ENCODE measurements around the gene CDC42EP5.
"Not testable (repeated sequence)": the region's sequence is repeated elsewhere in the genome, so short reads cannot be mapped to it uniquely, and the experiment has no call there.

Gene CDC42EP5

DNA sequence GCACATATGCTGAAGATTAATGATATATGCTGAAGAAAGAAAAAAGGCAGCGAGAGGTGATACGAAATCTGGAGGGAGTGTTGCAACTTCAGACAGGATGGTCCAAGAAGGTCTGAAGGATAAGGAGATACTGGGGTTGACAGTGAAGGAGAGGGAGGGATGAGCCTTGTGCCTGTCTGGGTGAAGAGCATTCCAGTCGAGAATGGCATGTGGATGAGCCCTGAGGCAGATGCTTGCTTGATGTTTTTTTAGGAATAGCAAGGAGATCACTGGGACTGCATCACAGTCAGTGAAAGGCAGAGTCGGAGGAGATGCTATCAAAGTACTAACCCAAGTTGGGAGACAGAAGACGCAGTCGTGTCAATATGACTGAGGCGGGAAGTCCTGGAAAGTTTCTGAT lies 16.2 kb upstream of the CDC42EP5 start:
- DNase-seq, result no peak

DNA sequence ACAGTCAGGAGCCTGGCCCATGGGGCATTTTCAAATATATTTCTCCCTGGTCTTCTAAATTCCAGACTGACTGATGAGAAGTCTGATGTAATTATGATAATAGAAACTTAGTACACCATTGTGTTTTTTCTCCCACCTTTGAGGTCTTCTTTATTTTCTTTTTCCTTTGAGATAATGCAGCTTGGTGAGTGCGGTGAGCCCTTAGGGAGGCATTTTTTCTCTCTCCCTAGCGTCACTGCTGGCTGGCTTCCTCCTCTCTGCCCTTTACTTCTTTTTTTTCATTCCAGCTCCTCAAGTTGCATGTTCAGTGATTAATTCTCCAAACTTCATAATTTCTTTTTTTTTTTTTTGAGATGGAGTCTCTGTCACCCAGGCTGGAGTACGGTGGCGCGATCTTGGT lies 12.8 kb upstream of the CDC42EP5 start:
- DNase-seq, result no peak

DNA sequence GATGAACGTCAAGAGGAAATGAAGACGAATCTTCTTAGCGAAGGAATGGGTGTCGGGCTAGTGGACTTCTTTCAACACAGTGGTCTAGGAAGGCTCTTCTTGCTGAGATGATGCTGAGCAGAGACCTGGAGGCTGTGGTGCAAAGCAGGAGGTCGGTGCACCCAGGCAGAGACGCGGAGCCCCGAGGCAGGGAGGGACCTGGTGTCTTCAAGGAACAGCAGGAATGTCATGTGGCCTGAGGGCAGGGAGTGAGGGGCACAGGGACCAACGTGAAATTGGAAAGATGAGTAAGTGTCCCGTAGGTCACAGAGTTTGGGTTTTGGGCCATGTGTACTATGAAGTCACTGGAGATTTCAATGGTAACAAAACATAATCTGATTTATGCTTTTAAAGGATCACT lies 11.4 kb upstream of the CDC42EP5 start:
- no peak for DNase-seq

DNA sequence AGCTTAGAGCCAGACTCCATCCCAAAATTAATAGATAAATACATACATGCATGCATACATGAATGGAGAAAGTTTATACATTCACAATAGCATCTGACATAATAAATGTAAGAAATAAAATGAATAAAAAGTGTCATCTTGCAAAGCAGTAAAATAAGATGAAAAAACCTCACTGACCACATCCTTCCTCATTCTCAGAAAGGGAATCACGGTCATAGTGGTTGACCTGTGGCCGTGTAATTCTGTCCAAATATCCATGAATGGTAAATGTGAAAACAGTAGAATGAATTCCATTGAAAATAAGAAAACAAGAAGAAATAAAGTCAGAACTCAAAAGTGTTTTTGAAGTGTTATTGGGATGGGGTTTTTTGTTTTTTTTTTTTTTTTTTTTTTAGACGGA lies 9.8 kb upstream of the CDC42EP5 start:
- peak; percentile 35 for DNase-seq

DNA sequence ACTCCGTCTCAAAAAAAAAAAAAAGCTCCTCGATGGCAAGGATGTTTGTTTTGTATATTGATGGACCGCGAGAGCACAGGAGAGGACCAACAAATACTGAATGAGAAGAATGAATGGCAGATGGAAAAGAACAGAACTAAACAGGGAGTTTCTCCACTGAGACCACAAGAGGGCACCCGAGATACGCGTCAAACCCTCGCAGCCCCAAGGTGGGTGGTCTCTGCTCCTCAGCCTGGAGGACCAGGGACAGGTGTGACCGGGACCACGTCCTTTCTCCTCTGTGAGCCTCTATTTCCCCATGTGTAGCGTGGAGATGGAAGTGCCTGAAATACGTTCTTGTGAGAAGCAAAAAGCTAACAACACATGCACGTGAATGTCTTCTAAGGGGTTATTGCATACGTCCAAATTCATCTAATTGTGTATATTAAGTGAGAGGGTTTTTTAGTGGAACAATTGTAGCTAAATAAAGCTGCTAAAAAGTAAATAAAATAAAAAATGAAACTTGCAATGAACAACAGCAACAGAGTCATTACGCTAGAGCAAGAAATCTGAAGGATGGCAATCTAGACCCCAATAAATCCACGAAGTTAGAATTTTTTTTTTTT lies 8.3 kb upstream of the CDC42EP5 start:
- DNase-seq, result peak; percentile 11

DNA sequence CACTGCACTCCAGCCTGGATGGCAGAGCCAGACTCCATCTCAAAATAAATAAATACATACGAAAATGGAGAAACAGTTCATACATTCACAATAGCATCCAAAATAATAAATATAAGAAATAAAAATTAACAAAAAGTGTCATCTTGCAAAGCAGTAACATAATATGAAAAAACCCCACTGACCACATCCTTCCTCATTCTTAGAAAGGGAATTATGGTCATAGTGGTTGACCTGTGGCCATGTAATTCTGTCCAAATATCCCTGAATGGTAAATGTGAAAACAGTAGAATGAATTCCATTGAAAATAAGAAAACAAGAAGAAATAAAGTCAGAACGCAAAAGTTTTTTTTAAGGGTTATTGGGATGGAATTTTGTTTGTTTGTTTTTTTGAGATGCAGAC lies 7.0 kb upstream of the CDC42EP5 start:
- DNase-seq, result peak; percentile 36

DNA sequence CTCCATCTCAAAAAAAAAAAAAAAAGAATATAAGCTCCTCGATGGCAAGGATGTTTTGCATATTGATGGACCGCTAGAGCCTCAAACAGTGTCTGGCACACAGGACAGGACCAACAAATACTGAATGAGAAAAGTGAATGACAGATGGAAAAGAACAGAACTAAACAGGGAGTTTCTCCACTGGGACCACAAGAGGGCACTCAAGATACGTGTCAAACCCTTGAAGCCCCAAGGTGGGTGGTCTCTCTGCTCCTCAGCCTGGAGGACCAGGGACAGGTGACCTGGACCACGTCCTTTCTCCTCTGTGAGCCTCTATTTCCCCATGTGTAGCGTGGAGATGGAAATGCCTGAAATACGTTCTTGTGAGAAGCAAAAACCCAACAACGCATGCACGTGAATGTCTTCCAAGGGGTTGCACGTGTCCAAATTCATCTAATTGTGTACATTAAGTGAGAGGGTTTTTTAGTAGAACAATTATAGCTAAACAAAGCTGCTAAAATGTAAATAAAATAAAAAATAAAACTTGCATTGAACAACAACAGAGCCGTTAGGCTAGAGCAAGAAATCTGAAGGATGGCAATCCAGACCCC lies 5.7 kb upstream of the CDC42EP5 start:
- no peak for DNase-seq

DNA sequence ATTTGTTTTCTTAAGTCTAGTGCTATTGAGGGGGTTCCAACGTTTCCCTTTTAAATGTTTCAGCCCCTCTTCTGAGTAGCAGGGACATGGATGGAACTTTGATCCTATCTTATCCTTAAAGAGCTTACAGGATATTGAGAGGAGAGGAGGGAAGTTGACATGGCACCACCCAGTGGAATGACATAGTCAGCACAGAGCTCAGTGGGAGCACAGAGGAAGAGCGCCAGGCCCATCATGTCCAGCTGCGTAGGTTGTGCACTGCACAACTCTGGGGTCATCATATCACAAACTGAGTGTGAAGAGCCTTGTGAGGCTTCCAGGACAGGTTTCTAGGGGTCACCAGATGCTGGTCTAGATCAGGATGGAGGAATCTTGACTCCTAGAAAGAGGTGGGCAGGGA lies 4.6 kb upstream of the CDC42EP5 start:
- no peak for DNase-seq

DNA sequence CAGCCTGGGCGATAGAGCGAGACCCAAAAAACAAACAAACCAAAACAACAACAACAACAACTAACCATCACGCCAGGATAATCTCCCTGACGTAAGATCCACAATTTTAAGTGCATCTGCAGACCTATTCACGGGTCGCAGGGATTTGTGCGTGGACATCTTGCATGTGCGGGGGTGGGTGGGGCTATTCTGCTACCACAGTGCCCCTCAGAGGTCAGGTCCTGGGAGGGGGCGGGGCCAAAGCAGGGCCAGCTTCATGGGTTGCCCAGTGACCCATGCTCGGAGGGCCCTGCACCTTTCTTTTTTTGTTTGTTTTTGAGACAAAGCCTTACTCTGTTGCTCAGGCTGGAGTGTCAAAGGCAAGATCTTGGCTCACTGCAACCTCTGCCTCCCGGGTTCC lies 2.6 kb upstream of the CDC42EP5 start:
- DNase-seq, result no peak

DNA sequence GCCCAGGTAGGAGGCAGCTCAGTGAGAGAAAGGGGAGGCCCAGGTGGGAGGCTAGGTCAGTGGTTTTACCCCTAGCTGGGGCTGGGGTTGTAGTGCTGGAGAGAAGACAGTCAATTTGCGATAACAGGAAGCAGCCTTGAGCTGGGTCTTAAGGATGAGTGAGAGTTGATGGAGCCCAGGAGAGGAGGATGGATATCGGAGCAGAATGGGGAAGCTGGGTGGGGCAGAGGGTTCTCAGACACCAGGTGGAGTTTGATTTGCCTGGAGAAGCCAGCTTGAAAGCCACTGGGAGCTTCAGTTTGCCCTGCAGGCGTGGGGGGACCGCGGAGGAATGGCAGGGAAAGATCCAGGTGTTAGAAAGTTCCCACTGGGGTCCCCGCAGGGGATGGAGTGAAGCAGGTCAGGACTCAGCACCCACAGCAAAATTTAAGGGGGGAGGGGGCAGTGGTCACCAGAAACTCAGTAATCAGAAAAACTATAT lies 836 bp upstream of the CDC42EP5 start:
- no peak for DNase-seq

DNA sequence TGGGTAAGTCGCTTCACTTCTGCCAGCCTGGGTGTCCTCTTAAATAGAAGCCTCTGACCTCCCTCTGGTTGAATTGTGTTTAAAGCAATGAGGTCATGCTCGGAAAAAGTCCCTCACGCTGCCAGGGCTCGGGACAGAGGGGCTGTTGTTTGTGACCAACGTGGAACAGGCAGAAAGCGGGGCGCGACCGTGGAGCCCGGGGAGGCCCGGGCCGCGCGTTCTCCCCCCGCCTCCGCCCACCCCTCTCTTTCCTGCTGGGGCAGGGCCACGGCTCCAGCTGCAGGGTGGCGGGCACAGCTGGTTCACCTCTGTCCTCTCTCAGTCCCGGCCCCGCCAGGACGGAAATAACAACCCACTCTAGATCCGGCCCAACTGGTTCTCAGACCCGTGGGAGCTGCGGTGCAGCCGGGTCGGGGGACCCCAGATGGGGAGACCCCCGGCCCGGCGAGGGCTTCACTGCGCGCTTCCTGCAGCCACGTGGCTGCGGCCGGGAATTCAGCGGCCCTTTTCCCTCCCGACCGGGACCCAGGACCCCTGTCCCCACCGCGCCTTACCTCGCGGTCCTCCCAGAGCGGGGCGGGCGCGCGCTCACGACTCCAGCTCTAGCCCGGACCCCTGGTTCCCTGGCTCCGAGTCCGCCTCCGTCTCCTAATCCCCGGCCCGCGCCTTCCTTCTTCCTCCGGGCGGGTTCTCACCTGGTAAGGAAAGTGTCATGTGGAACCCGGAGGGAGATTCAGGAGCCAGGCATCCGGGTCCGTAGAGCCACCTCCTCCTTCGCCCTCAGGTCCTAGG lies 1.9 kb downstream of the CDC42EP5 start:
- no peak for DNase-seq

DNA sequence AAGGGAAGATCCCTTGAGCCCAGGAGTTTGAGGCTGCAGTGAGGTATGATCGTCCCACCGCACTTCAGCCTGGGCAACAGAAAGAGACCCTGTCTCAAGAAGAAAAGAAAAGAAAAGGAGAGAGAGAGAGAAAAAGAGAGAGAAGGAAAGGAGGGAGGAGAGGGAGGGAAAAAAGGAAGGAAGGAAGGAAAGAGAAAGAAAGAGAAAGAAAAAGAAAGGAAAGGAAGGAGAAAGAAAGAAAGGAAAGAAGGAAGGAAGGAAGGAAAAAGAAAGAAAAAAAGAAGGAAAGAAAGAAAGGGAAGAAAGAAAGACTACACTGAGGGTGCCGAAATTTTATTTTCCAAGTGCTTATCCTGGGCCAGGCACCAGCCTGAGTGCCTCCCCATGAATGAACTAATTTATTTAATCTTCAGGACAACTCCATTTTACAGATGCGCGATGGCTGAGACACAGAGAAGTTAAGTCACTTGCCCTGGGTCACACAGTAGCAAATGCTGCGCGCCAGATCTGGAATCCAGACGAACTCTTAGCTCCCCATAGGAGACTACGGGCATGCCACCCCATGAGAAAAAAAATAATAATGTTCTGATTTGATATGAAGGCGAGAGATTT lies 2.7 kb downstream of the CDC42EP5 start:
- DNase-seq, result no peak

DNA sequence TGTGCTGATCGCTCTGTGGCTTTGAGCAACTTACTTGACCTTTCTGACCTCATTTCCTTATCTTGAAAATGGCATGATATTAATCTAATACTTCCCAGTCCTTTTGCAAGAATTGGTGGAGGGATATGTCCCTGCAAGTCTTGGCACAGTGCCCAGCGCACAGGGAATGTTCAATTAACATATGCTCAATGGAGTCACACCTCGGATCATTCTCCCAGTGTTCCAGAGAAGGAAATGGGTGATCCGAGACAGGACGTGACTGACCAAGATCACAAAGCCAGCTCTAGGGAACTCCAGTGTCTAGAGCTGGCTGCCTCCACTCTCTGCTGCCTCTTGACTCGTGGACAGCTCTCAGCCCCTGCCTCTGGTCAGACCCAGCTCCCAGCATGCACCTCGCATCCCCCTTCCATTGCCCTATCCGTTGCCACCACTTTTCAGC lies 3.6 kb downstream of the CDC42EP5 start:
- no peak for DNase-seq

DNA sequence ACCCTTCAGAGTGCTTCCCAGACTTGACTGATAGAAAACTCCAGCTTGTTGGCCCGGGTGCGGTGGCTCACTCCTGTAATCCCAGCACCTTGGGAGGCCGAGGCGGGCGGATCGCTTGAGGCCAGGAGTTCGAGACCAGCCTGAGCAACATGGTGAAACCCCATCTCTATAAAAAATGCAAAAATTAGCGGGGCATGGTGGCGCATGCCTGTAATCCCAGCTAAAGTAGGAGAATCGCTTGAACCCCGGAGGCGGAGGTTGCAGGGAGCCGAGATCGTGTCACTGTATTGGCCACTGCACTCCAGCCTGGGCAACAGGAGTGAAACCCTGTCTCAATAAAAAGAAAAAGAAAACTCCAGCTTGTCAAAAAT lies 7.0 kb downstream of the CDC42EP5 start:
- DNase-seq, result not testable (repeated sequence)

DNA sequence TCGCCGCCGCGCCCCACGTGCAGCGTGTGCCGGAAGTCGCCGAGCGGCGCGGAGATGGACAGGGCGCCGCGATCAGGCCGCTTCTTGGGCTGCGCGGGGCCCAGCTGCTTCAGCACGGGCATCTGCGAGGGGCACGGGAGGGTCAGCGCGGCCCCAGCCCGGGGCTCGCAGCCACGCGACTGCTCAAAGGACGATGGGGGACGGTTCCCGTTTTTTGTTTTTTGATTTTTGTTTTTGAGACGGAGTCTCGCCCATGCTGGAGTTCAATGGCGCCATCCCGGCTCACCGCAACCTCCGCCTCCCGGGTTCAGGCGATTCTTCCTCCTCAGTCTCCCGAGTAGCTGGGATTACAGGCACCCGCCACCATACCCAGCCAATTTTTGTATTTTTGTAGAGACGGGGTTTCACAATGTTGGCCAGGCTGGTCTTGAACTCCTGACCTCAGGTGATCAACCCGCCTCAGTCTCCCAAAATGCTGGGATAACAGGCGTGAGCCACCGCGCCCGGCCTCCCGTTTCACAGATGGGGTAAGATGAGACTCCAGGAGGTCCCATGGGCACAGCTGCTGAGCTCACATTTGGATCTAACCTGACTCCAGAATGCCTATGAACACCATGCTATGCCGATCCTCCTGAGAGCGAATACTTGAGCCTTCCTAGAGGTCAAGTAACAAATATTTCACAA lies 7.5 kb downstream of the CDC42EP5 start:
- no peak for DNase-seq

DNA sequence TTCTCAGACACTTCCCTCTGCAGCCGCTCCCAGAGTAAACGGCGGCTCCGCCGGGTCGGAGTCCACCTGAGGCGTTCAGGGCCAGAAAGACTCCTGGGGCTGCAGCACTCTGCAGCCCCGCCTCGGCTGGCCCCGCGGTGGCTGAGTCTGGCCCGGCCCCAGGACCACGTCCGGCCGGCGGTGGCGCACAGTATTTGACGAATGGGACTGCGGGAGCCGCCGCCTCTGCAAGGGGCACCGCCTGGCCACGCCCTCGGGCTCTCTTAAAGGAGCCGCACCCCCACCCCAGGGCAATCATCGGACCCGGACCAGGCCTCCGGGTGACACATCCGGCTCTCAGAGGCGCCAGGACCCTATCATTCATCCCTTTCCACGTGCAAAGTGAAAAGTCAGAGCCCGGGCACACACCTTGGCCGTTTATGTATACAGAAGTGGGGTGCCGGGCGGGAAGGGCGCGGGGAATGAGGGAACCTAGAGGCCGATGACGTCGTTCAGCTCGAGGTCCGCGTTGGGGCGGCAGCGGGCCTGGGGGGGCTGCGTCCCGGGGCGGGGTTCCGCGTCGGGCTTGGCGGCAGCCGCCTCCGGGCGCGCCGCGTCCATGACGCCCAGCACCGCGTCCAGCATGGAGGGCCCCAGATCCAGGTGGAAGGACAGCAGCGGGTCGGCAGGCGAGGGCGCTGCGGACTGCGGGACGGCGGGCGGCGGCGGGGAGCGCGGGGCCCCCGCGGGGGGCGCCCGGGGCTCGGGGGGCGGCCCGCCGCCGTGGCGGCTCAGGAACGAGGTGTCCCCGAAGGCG lies 8.3 kb downstream of the CDC42EP5 start:
- DNase-seq, result peak; percentile 84

DNA sequence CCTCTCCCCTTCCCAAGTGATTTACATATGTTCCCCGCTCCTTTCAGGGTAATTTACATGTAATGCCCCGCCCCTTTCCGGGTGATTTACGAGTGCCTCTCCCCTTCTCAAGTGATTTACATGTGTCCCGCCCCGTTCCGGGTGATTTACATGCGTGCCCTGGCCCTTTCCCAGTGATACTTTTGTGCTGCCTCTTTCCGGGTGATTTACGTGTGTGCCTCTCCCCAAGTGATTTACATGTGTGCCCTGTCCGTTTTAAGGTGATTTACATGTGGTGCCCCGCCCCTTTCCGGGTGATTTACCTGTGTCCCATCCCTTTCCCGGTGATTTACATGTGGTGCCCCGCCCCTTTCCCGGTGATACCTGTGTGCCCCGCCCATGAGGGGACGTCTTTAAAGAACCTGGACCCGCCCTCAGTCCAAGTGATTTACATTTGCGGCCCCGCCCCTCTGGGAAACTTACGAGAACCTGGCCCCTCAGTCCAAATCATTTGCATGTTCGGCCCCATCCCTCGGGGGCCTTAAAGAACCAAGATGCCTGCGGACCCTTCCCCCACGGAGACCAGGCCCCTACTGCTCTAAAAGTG lies 9.0 kb downstream of the CDC42EP5 start:
- DNase-seq, result peak; percentile 96

DNA sequence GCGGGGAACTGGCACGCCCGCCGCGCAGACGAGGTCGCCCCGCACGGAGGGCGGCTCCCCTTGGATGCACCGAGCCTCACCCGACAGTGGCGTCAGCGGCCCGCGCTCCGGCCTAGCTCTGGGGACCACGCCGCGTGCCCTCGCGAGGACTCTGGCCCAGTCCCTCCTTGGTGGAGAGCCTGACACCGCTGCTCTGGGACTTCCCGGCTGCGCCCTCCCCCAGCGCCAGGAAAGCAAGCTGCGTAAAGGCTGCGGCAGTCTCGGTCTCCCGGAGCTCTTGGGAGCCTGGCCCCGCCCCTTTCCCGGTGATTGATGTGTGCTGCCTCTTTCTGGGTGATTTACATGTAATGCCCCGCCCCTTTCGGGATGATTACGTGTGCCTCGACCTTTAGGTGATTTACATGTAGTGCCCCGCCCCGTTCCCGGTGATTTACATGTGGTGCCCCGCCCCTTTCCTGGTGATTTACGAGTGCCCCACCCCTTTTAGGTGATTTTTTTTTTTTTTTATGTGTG lies 9.5 kb downstream of the CDC42EP5 start, which contains the start of gene LENG9:
TSS of gene LENG9 (minus strand) at position 248 of the 513 bp plus-strand sequence. CDS start 252 bp downstream, outside the sequence.
- peak; percentile 96 for DNase-seq

DNA sequence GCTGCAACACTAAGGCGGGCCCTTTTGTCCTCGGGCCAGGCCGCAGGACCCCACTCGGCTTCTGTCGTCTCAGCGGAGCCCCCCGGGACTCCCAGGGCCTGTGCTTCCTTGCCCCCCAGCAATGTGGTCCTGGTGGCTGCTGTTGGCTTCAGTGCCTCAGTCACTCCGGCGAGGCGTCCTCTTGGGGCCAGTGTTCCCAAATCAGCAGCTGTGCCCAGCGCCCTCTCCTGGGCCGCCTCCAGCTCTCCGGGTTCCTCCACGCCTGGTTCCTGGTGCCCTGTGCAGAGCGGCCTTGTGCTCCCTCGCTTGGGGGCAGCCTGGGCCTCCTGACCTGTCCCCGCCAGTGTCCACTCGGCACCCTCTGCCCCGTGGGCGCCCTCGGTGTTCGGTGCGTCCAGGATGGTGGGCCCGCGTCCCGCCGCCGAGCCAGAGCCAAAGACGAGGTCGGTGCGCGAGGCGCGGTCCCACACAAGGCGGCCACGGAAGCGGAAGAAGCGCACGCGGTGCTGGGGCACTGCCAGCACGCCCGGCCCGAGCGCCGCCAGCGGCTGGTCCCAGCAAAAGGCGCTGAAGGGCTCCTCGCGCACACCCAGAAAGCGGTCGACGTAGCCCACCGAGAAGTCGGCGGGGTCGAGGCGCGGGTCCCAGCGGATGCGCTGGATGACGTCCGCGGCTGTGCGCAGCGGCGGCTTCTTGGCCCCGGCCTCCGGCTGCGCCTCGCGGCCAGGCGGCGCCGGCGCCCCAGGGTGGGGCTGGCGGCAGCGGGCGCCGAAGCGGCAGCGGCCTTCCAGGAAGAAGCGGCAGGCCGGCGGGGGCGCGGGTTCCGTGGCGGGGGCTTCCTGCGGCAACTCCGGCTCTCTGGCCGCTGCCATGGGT lies 10.2 kb downstream of the CDC42EP5 start:
- peak; percentile 41 for DNase-seq

DNA sequence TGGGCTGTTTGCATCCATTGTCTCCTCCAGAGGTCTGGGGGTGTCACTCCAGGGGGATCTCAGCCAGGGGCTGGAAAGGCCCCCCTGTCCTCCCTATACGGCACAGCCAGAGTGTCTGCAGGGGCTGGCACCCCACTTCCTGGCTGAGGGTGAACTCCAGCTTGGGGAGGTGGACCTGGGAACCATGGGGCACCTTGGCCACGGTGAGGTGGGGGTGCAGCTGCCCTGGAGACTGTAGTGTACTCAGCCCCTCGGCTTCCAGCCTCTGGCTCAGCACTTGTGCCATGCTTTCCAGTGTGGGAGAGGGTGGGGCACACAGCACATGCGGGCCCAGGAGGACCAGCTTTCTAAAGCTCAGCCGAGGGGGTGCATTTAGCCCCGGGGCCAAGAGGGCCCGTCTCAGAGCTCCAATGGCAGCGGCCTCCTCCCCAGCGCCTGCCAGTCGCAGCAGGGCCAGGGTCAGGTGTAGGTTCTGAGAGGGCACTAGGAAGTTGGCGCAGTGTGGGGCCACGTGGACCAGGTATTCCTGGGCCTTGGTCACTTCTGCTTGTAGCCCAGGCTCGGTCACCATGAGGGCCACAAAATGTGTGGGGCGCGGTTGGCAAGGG lies 10.9 kb downstream of the CDC42EP5 start:
- no peak for DNase-seq
